DMS53 treated with DMSO at 0.1 percent for 48 hours (cell line): ENCODE measurements around the gene CDS2.

Experiments used
- DNase-seq: peaks from one replicate; lab custom pipeline; 2025; ENCODE audit not compliant: unreplicated experiment; lab: John Stamatoyannopoulos, UW

Gene CDS2

DNA sequence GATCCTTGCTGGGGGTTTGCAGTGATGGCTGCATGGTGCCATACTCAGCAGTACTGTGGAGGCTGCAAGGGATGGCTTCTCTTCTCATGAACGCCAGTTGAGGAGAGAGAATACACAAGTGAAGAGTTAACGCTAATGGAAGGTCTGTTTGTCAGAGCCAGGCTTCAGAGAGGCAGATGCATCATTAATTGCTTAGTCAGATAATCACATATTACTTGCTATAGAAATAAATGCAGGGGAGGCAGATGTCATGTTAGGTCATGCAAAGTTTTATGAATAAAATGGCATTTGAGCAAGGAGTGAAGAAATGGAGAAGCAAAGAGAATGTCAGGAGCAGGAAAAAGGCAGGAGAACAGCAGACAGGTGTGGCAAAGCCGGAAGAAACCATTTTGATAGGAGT, 51.2 kb downstream of the CDS2 start:
- no peak for DNase-seq

DNA sequence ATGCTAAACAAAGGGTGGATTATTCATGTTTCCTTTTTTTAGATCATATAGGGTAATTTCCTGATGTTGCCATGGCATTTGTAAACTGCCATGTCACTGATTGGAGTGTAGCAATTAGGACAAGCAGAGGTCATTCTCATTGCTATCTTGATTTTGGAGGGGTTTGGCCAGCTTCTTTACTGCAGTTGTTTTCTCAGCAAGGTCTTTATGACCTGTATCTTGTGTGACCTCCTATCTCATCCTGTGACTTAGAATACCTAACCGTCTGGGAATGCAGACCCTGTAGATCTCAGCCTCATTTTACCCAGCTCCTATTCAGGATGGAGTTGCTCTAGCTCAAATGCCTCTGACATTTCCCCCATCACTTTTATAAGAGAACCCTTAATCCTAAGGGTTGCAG, 53.6 kb downstream of the CDS2 start:
- DNase-seq: no peak

DNA sequence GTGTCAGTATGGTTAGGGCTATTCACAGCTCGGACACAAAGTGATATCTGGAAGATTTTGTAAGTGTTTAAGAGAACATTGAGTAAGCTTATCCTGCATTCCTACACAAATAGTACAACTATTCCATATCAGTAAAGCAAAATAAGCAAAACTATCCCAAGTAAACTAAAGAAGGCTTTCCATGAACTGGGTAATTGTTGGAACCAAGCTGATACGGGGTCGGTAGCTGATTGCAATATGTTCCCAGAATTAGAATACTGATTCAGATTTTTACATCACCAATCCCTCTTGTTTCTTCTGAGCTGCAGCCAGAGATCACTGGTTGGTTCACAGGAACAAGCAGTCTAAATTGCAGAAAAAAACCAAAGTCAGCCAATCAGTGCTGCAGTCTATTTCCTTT, 54.1 kb downstream of the CDS2 start:
- no peak for DNase-seq

DNA sequence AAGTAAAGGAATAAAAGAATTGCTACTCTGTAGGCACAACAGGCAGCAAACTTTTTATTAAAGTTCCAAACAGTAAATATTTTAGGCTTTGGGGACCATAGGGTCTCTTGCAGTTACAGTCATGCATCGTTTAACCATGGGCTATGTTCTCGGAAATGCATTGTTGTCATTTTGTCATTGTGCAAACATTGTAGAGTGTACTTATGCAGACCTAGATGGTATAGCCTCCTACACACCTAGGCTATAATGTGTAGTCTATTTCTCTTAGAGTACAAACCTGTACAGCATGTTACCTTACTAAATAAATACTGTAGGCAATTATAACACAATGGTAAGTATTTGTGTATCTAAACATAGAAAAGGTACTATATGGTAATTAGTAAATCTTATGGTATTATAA, 54.7 kb downstream of the CDS2 start:
- peak; percentile 74 for DNase-seq

- no peak for DNase-seq
Observed at GRCh38 chr20:5181958-5182357, 55.1 kb downstream of the CDS2 start.

- no peak for DNase-seq
Observed at GRCh38 chr20:5182615-5183254, 55.9 kb downstream of the CDS2 start.

DNA sequence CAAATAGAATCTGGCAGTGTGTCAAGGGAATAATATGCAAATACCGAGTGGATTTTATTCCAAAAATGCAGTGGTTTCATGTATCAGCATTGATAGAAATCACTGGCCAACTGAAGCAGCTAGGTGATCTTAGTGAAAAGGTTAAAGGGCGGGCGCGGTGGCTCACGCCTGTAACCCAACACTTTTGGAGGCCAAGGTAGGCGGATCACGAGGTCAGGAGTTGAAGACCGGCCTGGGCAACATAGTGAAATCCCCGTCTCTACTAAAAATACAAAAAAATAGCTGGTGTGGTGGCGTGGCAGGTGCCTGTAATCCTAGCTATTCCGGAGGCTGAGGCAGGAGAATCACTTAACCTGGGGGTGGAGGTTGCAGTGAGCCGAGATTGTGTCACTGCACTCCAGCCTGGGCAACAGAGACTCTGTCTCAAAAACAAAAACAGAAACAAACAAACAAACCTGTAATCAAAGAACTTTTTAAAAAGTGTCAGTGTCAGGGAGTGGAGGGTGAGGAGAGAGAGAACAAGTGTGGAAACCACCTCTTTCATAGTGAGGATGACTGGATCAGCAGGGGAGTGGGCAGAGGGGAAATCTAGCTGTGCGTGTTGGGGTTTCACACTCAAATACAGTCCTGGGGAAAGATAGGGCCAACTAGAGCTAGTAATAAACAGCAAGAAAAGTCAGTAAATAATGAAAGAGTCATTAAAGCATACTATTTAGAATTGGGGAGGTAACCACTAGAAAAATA, 57.1 kb downstream of the CDS2 start:
- DNase-seq: no peak

- DNase-seq: no peak
Observed at GRCh38 chr20:5184684-5185083, 57.9 kb downstream of the CDS2 start.

- DNase-seq: no peak
Observed at GRCh38 chr20:5187122-5187521, 60.3 kb downstream of the CDS2 start.

DNA sequence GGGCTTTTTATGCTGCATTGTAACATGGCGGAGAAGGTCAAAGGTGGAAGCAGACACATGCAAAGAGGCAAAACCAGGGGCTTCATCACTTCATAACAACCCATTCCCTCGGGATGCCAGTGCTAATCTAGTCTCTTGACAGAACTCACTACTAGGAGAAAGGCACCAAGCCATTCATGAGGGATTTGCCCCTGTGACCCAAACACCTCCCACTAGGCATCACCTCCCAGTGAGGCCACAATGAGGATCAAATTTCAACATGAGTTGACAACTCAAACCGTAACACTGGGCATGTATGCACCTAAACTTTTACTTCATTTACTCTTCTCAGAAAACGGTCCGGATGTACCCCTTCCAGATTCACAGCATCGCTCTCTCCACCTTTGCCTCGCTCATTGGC, 61.9 kb downstream of the CDS2 start:
- DNase-seq: no peak

- DNase-seq: no peak
Observed at GRCh38 chr20:5189917-5190316, 63.1 kb downstream of the CDS2 start.

DNA sequence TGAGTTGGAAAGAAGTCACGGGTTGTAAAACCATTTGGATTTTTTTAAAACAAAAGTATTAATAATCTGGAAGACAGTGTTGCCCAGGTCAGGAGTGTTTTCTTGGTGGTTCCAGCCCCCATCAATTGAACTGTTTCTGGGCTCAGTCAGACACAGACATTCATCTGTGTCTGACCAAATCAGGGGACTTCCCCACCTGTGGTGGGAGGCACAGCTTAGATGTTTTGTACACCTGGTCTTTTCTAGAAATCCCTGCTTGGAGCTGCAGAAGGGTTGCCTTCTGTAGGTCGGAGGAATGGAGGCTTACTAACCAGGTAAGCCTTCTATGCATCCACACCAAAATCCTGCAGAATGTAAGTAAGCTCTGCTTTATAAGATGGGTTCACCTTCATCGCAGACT, 63.6 kb downstream of the CDS2 start:
- DNase-seq: no peak

- DNase-seq: peak; percentile 67
Observed at GRCh38 chr20:5191829-5192569, 65.2 kb downstream of the CDS2 start.

DNA sequence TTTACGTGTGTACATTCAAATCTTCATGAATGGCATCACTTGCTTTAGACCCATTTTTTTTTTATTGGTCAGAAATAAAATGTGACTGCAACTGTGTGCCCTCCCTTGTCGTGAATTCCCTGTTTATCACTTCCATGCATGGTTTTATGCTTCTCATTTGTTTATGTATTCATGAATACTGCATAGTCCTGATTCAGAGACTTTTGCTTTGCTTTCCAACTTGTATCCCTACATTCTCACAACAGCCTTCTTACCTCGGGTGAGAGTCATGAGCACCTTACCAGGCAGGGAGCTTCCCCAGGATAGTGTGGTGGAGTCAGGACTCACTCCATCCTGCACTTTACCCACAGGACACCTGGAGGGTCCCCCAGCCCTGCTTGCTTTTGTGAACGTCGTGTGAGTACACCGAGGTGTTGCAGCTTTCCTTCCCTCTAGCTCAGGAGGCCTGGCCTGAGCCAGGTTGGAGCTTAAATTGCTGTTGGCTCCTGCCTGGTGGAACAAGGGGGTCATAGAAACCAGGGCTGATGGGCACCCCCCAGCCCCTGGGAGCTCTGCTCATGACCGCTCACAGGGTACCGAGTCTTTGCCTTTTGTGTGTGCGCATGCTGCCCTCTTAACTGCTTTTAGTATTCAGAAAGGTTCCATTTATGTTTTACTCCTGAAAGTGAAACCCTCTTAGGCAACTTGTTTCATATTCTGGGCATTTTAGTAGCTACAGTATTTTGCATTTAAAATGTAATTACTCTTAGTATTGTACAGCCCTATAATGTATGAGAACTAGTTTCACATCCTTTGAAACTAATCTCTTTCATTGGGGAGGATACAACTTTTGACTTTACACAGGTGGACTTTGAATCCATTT, 66.0 kb downstream of the CDS2 start:
- DNase-seq: no peak

- DNase-seq: no peak
Observed at GRCh38 chr20:5195655-5196054, 68.8 kb downstream of the CDS2 start.

- no peak for DNase-seq
Observed at GRCh38 chr20:5196149-5196548, 69.3 kb downstream of the CDS2 start.

DNA sequence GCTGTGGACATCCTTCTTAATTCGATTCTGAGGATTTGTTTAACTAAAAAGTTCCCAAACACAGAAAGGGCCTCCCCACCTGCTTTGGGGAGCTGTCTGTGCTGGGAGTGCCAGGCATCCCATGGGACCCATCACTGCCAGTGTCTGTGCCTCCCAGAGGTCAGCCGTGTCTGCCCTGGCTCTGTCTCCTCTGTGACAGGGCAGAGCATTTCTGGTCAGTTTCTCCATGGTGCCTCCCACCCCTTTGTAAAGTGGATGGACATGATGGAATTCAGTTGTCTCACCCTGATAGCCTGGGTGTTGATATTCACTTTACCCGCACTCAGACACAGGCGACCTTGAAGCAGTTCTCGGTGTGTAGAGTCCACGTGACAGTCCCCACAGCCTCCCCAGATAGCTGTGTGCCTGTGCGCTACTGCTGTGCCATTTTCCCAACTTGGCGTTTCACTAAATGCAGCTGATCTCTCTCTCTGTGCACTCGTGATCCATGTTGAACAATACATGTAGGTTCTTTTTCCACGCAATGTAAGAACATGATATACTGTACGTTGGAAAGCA, 70.5 kb downstream of the CDS2 start:
- no peak for DNase-seq

DNA sequence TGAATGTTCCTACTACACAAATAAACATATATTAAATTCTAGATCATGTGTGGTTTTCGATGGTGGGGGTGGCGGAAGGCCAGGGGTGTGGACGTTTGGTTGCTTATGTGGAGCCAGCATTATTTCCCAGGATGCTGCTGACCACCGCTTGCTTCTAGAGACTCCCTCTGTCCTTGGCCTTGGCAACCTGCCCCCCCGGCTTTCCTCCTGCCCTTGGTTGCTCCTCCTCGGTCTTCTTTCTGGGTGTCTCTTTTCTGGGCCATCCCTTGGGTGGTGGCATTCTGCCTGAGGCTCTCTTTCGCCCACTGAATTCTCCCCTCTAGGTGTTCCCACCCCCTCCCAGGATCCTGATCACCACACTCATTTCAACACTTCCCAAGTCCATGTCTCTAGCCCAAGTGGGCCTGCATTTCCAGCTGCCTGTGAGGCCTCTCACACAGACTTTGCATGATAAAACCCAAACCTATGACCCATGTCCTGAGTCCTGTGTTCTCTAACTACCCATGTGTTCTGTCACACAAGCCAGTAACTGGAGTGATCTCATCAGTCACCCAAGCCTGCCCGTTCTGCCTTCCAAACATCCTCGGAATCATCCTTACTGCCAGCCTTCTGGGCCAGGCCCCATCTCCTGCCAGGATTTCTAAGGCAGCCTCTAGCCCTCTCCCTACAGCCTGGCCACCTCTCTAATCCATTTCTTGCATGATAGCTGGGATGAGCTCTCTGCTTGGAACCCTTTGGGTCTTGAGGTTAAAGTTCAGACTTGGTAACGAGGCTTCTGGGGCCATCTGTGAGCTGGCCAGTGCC, 71.2 kb downstream of the CDS2 start:
- DNase-seq: no peak

DNA sequence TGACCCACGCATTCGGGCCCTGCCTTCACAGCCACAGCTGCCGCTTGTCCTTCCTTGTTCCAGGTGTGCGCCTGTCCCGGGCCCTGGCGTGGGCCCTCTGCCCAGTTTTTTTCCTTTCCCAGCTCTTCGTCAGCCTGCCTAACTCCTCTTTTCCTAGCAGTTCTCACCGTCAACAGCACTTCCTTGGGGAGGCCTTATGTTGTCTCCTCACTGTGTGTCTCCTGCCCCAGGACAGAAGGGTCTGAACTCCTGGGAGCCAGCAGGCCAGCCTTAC, 71.8 kb downstream of the CDS2 start:
- DNase-seq: no peak

GRCh38 chr20:5203380-5203779, 76.6 kb downstream of the CDS2 start:
- no peak for DNase-seq
